GM10266 (cell line): ENCODE measurements around the gene C2CD3.
"Not testable (repeated sequence)": the region's sequence is repeated elsewhere in the genome, so short reads cannot be mapped to it uniquely, and the experiment has no call there.

Source experiments
- DNase-seq: peaks from one replicate; pipeline ENCODE4 v3.0.0; 2012; ENCODE audit errors: extremely low spot score
- TF ChIP-seq, protein P1 (sequence below): IDR thresholded peaks from 2 replicates; pipeline ENCODE4 v1.5.1; 2012; ENCODE audit warnings: mild to moderate bottlenecking, low read depth; ENCODE audit not compliant: control insufficient read depth, insufficient read depth; ENCODE audit errors: missing control alignments

The C2CD3 gene

DNA sequence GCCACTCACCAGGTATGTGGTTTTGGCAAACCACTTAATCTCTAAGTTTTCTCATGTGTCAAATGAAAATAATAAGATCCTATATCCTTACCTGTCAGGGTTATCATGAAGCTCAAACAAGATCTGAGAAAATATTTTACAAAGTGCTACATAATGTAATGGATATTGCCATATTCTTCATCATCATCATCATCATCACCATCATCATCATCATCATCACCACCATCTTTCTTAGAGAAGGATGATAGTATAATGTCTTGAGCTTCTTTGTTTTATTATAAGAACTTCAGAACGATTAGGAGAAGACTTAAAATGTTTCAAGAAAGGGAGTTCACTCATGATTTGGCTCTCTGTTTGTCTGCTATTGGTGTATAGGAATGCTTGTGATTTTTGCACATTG, 89.4 kb downstream of the C2CD3 start:
- TF ChIP-seq, protein P1, sequence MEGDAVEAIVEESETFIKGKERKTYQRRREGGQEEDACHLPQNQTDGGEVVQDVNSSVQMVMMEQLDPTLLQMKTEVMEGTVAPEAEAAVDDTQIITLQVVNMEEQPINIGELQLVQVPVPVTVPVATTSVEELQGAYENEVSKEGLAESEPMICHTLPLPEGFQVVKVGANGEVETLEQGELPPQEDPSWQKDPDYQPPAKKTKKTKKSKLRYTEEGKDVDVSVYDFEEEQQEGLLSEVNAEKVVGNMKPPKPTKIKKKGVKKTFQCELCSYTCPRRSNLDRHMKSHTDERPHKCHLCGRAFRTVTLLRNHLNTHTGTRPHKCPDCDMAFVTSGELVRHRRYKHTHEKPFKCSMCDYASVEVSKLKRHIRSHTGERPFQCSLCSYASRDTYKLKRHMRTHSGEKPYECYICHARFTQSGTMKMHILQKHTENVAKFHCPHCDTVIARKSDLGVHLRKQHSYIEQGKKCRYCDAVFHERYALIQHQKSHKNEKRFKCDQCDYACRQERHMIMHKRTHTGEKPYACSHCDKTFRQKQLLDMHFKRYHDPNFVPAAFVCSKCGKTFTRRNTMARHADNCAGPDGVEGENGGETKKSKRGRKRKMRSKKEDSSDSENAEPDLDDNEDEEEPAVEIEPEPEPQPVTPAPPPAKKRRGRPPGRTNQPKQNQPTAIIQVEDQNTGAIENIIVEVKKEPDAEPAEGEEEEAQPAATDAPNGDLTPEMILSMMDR = no peak
- no peak for DNase-seq

DNA sequence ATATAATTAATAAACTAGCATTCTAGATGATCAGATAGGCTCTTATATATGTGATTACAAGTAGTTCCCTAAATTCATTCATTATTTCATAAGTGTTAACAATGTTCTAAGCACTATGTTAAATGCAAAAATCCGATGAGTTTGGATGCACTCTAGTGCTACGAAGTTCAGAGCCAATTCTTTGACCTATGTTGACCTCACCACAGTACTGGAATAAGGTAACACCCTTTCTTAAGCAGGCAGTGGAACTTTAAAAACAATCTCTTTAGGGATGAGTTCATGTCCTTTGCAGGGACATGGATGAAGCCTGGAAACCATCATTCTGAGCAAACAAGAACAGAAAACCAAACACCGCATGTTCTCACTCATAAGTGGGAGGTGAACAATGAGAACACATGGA, 93.6 kb downstream of the C2CD3 start:
- no peak for DNase-seq
- TF ChIP-seq, protein P1 = no peak

DNA sequence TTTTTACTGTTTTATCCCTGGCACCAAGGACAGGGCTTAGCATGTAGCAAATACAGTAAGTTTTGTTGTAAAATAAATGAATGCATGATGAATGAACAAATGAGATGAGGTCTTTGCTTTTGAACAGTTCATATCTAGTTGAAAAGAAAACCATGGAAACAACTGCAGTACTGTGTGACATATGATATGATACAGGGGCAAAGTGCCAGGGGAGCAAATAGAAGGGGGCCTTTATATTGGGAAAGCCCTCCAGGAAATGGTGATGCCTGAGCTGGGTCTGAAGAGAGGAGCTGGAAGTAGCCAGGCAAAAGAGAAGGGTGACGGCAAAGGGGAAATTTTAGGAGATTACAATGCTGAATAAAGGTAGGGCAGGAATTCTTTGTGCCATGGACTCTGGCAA, 98.1 kb downstream of the C2CD3 start:
- TF ChIP-seq, protein P1 = no peak
- no peak for DNase-seq

- TF ChIP-seq, protein P1 = no peak
- peak; percentile 13 for DNase-seq
Observed at GRCh38 chr11:74072286-74072685, 98.5 kb downstream of the C2CD3 start.

DNA sequence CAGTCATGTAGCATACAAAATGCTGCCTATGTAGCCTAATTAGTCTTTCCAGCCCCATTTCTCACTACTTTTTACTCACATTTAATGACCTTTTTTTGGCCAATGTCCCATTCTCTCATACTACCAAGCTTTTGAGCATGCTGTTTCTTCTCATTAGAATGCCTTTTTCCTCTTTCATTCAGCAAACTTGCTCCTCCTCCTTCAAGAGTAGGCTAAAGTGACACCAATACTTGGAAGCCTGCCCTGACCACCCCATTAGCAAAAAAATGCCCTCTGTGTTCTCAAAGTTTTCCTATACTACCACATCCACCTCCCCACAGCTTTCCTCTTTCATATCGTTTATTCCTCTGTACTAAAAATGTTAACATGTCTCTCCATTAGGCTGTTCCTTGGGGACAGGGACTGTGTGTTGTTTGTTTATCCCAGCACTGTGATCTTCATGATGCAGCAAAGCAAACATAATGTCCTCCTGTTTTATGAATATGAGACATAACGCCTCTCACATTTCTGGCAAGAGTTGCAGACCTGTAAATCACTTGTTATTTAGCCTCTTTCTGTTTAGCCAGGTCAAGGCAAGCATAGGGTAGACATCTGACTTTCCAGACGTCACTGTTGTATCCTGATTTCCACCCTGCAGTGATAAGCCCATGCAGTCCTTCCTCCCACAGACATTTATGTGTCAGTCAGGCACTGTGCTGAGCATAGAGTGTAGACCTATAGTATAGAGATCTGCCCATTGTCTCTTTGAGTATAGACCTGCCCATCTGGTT, 99.9 kb downstream of the C2CD3 start:
- DNase-seq = no peak

GRCh38 chr11:74069146-74070046, 101.4 kb downstream of the C2CD3 start:
- TF ChIP-seq, protein P1 = no peak
- no peak for DNase-seq

More for the DNA sequence above, 99.9 kb downstream of the C2CD3 start:
- TF ChIP-seq, protein P1 = no peak

- not testable (repeated sequence) for DNase-seq
Observed at GRCh38 chr11:74066663-74067062, 104.1 kb downstream of the C2CD3 start.

- not testable (repeated sequence) for DNase-seq
Observed at GRCh38 chr11:74065534-74065933, 105.3 kb downstream of the C2CD3 start.

DNA sequence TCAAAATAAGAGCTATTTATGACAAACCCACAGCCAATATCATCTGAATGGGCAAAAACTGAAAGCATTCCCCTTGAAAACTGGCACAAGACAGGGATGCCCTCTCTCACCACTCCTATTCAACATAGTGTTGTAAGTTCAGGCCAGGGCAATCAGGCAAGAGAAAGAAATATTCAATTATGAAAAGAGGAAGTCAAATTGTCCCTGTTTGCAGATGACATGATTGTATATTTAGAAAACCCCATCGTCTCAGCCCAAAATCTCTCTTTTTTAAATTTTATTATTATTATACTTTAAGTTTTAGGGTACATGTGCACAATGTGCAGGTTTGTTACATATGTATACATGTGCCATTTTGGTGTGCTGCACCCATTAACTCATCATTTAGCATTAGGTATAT, 107.2 kb downstream of the C2CD3 start:
- DNase-seq = not testable (repeated sequence)

GRCh38 chr11:74061599-74061998, 109.2 kb downstream of the C2CD3 start:
- not testable (repeated sequence) for DNase-seq
